Astrocyte of the spinal cord (primary cell): ENCODE data around the gene CDKN1A.

Experiments
- DNase-seq: peaks from one replicate; pipeline ENCODE4 v3.0.0; 2011; ENCODE audit warnings: low read depth, low spot score
- H3K4me3 ChIP-seq: 2 replicates; pipeline ENCODE4 v1.5.1; 2011; ENCODE audit warnings: low read depth, mild to moderate bottlenecking, low read length, moderate library complexity
- in situ Hi-C: cut with HindIII; loops from 2 replicates; pipeline ENCODE4 v1.10.0; 2017; ENCODE audit warnings: low sequenced_read_pairs
- TF ChIP-seq, protein P1 (sequence below): IDR thresholded peaks from 2 replicates; pipeline ENCODE4 v1.5.1; 2012; ENCODE audit warnings: low read depth, mild to moderate bottlenecking, low read length, inconsistent platforms

CDKN1A gene

DNA sequence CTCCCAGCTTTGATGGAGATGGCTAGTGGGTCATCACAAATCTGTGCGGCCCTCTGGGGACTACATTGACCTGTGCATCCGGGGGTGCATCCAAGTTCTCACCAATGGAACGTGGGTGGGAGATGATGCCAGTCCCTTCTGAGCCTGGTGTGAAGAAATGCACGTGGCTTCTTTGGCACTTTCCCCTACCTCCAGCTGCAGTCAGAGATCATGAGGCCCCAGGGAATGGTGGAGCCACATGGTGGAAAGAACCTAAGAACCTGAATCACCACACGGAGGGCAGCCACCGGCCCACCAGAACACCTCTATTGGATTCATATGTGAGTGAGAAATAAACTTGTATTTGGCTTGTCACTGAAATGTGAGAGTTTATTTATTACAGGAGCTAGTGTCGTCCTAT is 9.9 kb upstream of the CDKN1A start:
- in situ Hi-C loops: no loop called here
- DNase-seq: no peak
- TF ChIP-seq, protein P1, sequence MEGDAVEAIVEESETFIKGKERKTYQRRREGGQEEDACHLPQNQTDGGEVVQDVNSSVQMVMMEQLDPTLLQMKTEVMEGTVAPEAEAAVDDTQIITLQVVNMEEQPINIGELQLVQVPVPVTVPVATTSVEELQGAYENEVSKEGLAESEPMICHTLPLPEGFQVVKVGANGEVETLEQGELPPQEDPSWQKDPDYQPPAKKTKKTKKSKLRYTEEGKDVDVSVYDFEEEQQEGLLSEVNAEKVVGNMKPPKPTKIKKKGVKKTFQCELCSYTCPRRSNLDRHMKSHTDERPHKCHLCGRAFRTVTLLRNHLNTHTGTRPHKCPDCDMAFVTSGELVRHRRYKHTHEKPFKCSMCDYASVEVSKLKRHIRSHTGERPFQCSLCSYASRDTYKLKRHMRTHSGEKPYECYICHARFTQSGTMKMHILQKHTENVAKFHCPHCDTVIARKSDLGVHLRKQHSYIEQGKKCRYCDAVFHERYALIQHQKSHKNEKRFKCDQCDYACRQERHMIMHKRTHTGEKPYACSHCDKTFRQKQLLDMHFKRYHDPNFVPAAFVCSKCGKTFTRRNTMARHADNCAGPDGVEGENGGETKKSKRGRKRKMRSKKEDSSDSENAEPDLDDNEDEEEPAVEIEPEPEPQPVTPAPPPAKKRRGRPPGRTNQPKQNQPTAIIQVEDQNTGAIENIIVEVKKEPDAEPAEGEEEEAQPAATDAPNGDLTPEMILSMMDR: no peak
- no peak overlapping the region for H3K4me3 ChIP-seq

DNA sequence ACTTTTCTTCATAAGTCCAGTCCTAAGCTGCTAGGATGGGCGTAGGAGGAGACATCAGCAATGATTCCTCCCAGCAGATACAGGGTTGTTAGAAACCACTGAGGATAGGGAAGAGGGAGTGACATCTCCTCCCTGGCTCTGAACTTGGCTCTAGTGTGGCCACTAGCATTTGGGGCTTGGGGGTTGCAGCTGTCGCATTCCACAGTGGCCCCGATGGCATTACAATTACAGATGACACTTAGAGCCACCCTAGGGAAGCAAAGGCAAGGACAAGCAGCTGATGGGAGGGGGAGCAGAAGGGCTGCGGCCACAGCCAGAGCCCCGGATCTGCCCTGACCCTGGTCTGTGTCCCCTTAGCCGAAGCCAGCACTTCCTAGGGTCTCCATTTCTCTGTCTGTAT is 9.5 kb upstream of the CDKN1A start:
- TF ChIP-seq, protein P1: no peak
- DNase-seq: no peak
- no peak overlapping the region for H3K4me3 ChIP-seq
- in situ Hi-C loops: no loop called here

DNA sequence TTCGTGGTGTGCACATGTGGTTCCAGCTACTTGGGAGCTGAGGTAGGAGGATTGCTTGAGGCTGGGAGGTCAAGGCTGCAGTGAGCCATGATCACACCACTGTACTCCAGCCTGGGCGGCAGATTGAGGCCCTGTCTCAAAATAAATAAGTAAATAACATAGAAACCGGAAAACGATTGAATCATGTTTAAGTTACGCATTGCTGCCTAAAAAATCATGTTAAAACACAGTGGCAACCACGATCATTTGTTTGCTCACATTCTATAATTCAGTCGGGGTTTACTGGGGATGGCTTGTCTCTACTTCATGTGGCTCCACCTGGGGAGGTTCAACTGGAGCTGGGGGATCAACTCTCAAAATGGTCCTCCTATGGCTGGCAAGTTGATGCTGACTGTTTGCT is 8.2 kb upstream of the CDKN1A start:
- no peak for DNase-seq
- H3K4me3 ChIP-seq: no peak overlapping the region
- TF ChIP-seq, protein P1: no peak
- in situ Hi-C loops: no loop called here

DNA sequence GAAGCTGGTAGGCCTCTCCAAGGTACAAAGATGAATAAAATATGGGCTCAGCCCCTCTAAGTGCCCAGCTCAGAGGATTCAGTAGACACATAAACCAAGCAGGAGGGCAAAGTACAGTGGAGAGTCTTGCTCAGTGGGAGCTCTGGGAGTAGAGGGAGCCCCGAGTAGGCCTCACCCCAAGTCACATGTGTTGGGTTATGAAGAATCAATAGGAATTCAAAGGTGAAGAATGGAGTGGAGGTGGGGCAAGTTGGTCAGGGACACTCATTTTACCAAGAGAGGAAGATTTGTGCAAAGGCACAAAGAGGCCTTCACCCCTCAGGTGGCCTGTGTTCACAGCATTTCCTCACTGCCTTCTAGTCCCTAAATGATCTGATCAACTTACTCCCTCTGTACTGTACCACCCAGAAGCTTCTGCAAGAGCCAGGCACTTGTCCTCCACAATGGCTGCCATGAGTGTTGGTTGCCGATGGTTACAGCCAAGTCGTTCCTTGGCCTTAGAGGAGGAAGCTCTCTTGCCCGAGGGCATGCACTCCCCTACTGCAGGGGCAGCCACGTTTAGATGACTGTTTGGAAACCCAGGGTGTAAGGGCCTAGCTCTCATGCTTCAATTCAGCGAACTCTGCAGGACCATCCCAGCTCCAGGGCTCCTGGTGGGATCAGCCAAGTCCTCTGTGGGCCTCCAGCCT is 6.7 kb upstream of the CDKN1A start:
- no peak overlapping the region for H3K4me3 ChIP-seq
- DNase-seq: no peak
- TF ChIP-seq, protein P1: no peak
- in situ Hi-C loops: no loop called here

DNA sequence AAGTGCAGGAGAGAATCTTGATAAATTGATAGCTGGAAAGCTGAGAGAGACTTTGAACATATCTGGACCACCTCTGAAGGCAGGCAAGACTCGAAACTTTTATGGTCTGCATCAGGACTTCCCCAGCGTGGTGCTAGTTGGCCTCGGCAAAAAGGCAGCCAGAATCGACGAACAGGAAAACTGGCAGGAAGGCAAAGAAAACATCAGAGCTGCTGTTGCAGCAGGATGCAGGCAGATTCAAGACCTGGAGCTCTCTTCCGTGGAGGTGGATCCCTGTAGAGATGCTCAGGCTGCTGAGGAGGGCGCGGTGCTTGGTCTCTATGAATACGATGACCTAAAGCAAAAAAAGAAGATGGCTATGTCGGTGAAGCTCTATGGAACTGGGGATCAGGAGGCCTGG is 4.6 kb upstream of the CDKN1A start:
- TF ChIP-seq, protein P1: no peak
- H3K4me3 ChIP-seq: no peak overlapping the region
- DNase-seq: no peak
- in situ Hi-C loops: no loop called here

DNA sequence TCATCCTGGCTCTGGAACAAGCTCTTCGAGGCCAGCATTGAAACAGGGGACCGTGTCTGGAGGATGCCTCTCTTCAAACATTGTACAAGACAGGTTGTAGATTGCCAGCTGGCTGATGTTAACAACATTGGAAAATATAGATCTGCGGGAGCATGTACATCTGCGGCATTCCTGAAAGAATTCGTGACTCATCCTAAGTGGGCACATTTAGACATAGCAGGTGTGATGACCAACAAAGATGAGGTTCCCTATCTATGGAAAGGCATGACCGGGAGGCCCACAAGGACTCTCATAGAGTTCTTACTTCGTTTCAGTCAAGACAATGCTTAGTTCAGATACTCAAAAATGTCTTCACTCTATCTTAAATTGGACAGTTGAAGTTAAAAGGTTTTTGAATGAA is 3.6 kb upstream of the CDKN1A start:
- in situ Hi-C loops: no loop called here
- DNase-seq: no peak
- TF ChIP-seq, protein P1: no peak
- no peak overlapping the region for H3K4me3 ChIP-seq
